WTC11 (cell line): ENCODE results near the gene KDR. TPM values are rescaled to one million over a fixed set of nuclear protein-coding genes. Genes with fewer than 3 reads are reported as not detected.

ENCODE experiments used
- ATAC-seq: fragments of 200-7000 bp; cut with Tn5 transposase; 2 replicates; pipeline ENCODE4 v1.10.0; 2021; ENCODE audit warnings: mild to moderate bottlenecking, moderate library complexity
- CTCF ChIA-PET: fragments of 300-600 bp; sonication (Branson Sonifier 250); formaldehyde crosslinking; loops from one replicate; lab custom pipeline; 2021; ENCODE audit warnings: antibody characterized with exemption; lab: Charles Lee
- POLR2A ChIA-PET: fragments of 350-600 bp; sonication (Branson Sonifier 250); formaldehyde crosslinking; loops from one replicate; lab custom pipeline; 2021; ENCODE audit warnings: antibody characterized with exemption; lab: Charles Lee
- DNase-seq: peaks from one replicate; pipeline ENCODE4 v3.0.0; 2021; ENCODE audit warnings: low spot score
- H3K27ac Mint-ChIP-seq: 2 replicates; pipeline ENCODE4 v1.8.0; 2021; ENCODE audit warnings: mixed read lengths
- H3K27me3 Mint-ChIP-seq: 2 replicates; pipeline ENCODE4 v1.8.0; 2021; ENCODE audit warnings: low read depth, mild to moderate bottlenecking, moderate library complexity, mixed read lengths
- H3K36me3 Mint-ChIP-seq: 2 replicates; pipeline ENCODE4 v1.8.0; 2021; ENCODE audit warnings: mixed read lengths
- H3K4me1 Mint-ChIP-seq: 2 replicates; pipeline ENCODE4 v1.8.0; 2022; ENCODE audit warnings: mixed read lengths
- H3K4me3 Mint-ChIP-seq: 2 replicates; pipeline ENCODE4 v1.8.0; 2021; ENCODE audit warnings: mild to moderate bottlenecking, moderate library complexity, mixed read lengths
- H3K9me3 Mint-ChIP-seq: 2 replicates; pipeline ENCODE4 v1.8.0; 2021; ENCODE audit warnings: mixed read lengths
- CBFB ChIP-seq: sonication (generic); formaldehyde crosslinking; IDR thresholded peaks from 2 replicates; pipeline ENCODE4 v1.8.1; 2022; ENCODE audit warnings: mild to moderate bottlenecking, low read depth, missing genetic modification reagents
- CREB1 ChIP-seq: sonication (generic); formaldehyde crosslinking; IDR thresholded peaks from 2 replicates; pipeline ENCODE4 v1.8.0; 2023; ENCODE audit warnings: mild to moderate bottlenecking, missing genetic modification reagents
- ERG ChIP-seq: fragments of 250-450 bp; sonication (Bioruptor Pico); IDR thresholded peaks from 2 replicates; pipeline ENCODE4 v1.8.0; 2021; ENCODE audit warnings: mild to moderate bottlenecking
- ESRRA ChIP-seq: sonication (generic); formaldehyde crosslinking; IDR thresholded peaks from 2 replicates; pipeline ENCODE4 v1.8.1; 2022; ENCODE audit warnings: mild to moderate bottlenecking, missing genetic modification reagents, borderline replicate concordance
- ETV6 ChIP-seq: sonication (generic); formaldehyde crosslinking; IDR thresholded peaks from 2 replicates; pipeline ENCODE4 v1.8.1; 2022; ENCODE audit warnings: mild to moderate bottlenecking, missing genetic modification reagents
- FOXJ3 ChIP-seq: sonication (generic); formaldehyde crosslinking; IDR thresholded peaks from 2 replicates; pipeline ENCODE4 v1.9.0; 2021; ENCODE audit warnings: missing genetic modification reagents, mild to moderate bottlenecking, borderline replicate concordance
- MLX ChIP-seq: sonication (generic); formaldehyde crosslinking; IDR thresholded peaks from 2 replicates; pipeline ENCODE4 v1.8.1; 2023; ENCODE audit warnings: mild to moderate bottlenecking, missing genetic modification reagents, moderate library complexity
- MXD4 ChIP-seq: fragments of 250-450 bp; sonication (Bioruptor Pico); IDR thresholded peaks from 2 replicates; pipeline ENCODE4 v1.8.0; 2021; ENCODE audit warnings: mild to moderate bottlenecking, moderate library complexity, borderline replicate concordance
- OVOL2 ChIP-seq: fragments of 250-450 bp; sonication (Bioruptor Pico); IDR thresholded peaks from 2 replicates; pipeline ENCODE4 v1.9.0; 2021; ENCODE audit warnings: mild to moderate bottlenecking, borderline replicate concordance
- PRRX2 ChIP-seq: fragments of 250-450 bp; sonication (Bioruptor Pico); IDR thresholded peaks from 2 replicates; pipeline ENCODE4 v1.8.0; 2021; ENCODE audit warnings: mild to moderate bottlenecking
- SMAD4 ChIP-seq: sonication (generic); formaldehyde crosslinking; IDR thresholded peaks from 2 replicates; pipeline ENCODE4 v1.8.0; 2022; ENCODE audit warnings: mild to moderate bottlenecking, missing genetic modification reagents
- TCF7 ChIP-seq: sonication (generic); formaldehyde crosslinking; IDR thresholded peaks from 2 replicates; pipeline ENCODE4 v1.8.0; 2022; ENCODE audit warnings: mild to moderate bottlenecking, low read depth, missing genetic modification reagents, moderate library complexity
- TEAD4 ChIP-seq: sonication (generic); formaldehyde crosslinking; IDR thresholded peaks from 2 replicates; pipeline ENCODE4 v1.8.0; 2022; ENCODE audit warnings: mild to moderate bottlenecking, missing genetic modification reagents
- ZBTB43 ChIP-seq: sonication (generic); formaldehyde crosslinking; IDR thresholded peaks from 2 replicates; pipeline ENCODE4 v1.8.1; 2023; ENCODE audit warnings: mild to moderate bottlenecking, missing genetic modification reagents
- ZNF138 ChIP-seq: sonication (generic); formaldehyde crosslinking; conservative IDR thresholded peaks from 2 replicates; pipeline ENCODE4 v1.8.1; 2022; ENCODE audit warnings: mild to moderate bottlenecking, moderate library complexity, missing genetic modification reagents
- ZNF263 ChIP-seq: sonication (generic); formaldehyde crosslinking; IDR thresholded peaks from 2 replicates; pipeline ENCODE4 v1.8.1; 2022; ENCODE audit warnings: low read depth, mild to moderate bottlenecking, moderate library complexity, missing genetic modification reagents
- ZNF281 ChIP-seq: sonication (generic); formaldehyde crosslinking; IDR thresholded peaks from 2 replicates; pipeline ENCODE4 v1.8.0; 2023; ENCODE audit warnings: mild to moderate bottlenecking, missing genetic modification reagents
- ZNF317 ChIP-seq: sonication (generic); formaldehyde crosslinking; IDR thresholded peaks from 2 replicates; pipeline ENCODE4 v1.8.1; 2023; ENCODE audit warnings: low read depth, mild to moderate bottlenecking, moderate library complexity, missing genetic modification reagents, borderline replicate concordance
- ZNF396 ChIP-seq: fragments of 250-450 bp; sonication (Bioruptor Pico); IDR thresholded peaks from 2 replicates; pipeline ENCODE4 v1.8.0; 2021; ENCODE audit warnings: mild to moderate bottlenecking, moderate library complexity, borderline replicate concordance
- ZNF423 ChIP-seq: fragments of 250-450 bp; sonication (Bioruptor Pico); IDR thresholded peaks from 2 replicates; pipeline ENCODE4 v2.1.2; 2022; ENCODE audit warnings: mild to moderate bottlenecking, moderate library complexity
- ZNF512 ChIP-seq: sonication (generic); formaldehyde crosslinking; IDR thresholded peaks from 2 replicates; pipeline ENCODE4 v1.8.1; 2022; ENCODE audit warnings: missing genetic modification reagents, borderline replicate concordance
- total RNA-seq: library from RNA; stranded (reverse); gene quantifications from 3 replicates; pipeline ENCODE4 v1.2.3, GENCODE V29; 2021

The KDR gene
- total RNA-seq, 1 experiment from 2014 or later = 80.8 TPM

GRCh38 chr4:55092504-55092903 is 32.9 kb downstream of the KDR start:
- DNase-seq (no peak), ATAC-seq (no peak)
- Mint-ChIP-seq H3K4me1 (peaks cover 13% of the 10 kb centered on the region), H3K27ac (peak overlapping the region; percentile 24), H3K27me3 (no peaks in the 10 kb centered on the region), H3K36me3 (peaks cover 97% of the 10 kb centered on the region), H3K4me3 (no peak overlapping the region), H3K9me3 (no peaks in the 10 kb centered on the region)
- CTCF ChIA-PET = no interaction called here
- TF ChIP-seq ETV6 (CRISPR knock-in tag) = no peak
- TF ChIP-seq ZBTB43 (CRISPR knock-in tag) = no peak
- TF ChIP-seq ERG = no peak
- TF ChIP-seq ZNF423 (CRISPR knock-in tag) = no peak
- POLR2A ChIA-PET = no interaction called here

- Mint-ChIP-seq H3K27me3 (no peaks in the 10 kb centered on the region), H3K4me1 (peaks cover 22% of the 10 kb centered on the region), H3K4me3 (no peak overlapping the region), H3K36me3 (peaks cover 97% of the 10 kb centered on the region), H3K9me3 (no peaks in the 10 kb centered on the region), H3K27ac (no peak overlapping the region)
- ATAC-seq = no peak
- DNase-seq = no peak
- CTCF ChIA-PET = interaction anchor here (1.0 kb wide), 1 partner anchor 81 kb away, joined by 3 read pairs; no protein-coding TSS in a partner anchor
- TF ChIP-seq ZNF512 (CRISPR knock-in tag) (no peak), TEAD4 (no peak), MLX (CRISPR knock-in tag) (no peak), ZNF138 (no peak), PRRX2 (CRISPR knock-in tag) (no peak), OVOL2 (no peak), ZNF281 (no peak), ZNF317 (CRISPR knock-in tag) (no peak), TCF7 (CRISPR knock-in tag) (no peak), ZNF263 (CRISPR knock-in tag) (no peak), CBFB (CRISPR knock-in tag) (no peak), ZNF396 (no peak), MXD4 (CRISPR knock-in tag) (no peak), CREB1 (CRISPR knock-in tag) (no peak), SMAD4 (CRISPR knock-in tag) (no peak), ESRRA (no peak), FOXJ3 (CRISPR knock-in tag) (no peak)
- POLR2A ChIA-PET = interaction anchor here (0.6 kb wide), 2 partner anchors 43 to 163 kb away, joined by 3 read pairs; no protein-coding TSS in a partner anchor
These were observed 35.5 kb downstream of the KDR start for GRCh38 chr4:55089916-55090315.
